GM12865 (cell line): Measurements from ENCODE around the gene RFFL.
"Not testable (repeated sequence)": the region's sequence is repeated elsewhere in the genome, so short reads cannot be mapped to it uniquely, and the experiment has no call there.

Experiments used
- DNase-seq: peaks from one replicate; pipeline ENCODE4 v3.0.0; 2010; ENCODE audit warnings: low read depth
- H3K4me3 ChIP-seq: 2 replicates; pipeline ENCODE4 v1.5.1; 2011; ENCODE audit warnings: mild to moderate bottlenecking, low read depth, low read length, control low read depth
- TF ChIP-seq, protein P1 (sequence below): IDR thresholded peaks from 2 replicates; pipeline ENCODE4 v1.5.1; 2011; ENCODE audit warnings: low read length, control low read depth, low read depth, inconsistent platforms; ENCODE audit not compliant: insufficient read depth; ENCODE audit errors: missing control alignments

The RFFL gene, protein sequence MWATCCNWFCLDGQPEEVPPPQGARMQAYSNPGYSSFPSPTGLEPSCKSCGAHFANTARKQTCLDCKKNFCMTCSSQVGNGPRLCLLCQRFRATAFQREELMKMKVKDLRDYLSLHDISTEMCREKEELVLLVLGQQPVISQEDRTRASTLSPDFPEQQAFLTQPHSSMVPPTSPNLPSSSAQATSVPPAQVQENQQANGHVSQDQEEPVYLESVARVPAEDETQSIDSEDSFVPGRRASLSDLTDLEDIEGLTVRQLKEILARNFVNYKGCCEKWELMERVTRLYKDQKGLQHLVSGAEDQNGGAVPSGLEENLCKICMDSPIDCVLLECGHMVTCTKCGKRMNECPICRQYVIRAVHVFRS

DNA sequence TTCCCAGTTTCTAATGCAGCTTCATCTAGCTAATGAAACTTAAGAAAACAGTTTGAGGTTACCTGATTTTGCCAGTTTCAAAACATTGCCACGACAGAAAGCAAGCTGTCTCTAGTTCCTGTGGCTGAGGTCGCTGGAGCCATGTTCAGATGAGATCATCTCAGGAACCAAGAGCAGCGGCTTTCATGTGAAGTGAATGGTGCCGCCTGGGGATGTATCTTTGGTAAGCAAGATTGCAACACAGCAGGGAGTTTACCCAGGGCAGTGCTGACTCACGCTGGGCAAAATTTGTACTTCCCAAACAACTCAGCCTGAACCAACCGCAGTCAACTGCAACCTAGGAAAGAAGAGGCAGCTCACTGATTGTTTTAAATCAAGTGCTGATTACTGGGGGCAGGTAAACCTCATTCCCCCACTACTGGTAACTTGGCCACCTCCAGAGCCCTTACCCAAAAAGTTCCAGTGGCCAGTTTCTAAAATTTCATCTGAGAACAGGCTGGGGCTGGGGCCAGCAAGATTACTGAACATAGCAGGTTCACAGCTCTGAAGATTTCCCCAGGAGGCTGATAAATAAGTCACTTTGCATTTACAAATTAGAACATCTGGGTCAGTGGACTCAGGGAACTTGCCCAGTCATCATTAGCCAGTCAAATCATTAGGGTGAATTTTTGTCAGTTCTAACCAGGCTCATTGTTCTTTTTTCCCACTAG is at the start of gene RFFL:
TSS of gene RFFL (minus strand) at position 194 of the 710 bp plus-strand sequence. CDS start 37,154 bp downstream, outside the sequence.
- TF ChIP-seq, protein P1, sequence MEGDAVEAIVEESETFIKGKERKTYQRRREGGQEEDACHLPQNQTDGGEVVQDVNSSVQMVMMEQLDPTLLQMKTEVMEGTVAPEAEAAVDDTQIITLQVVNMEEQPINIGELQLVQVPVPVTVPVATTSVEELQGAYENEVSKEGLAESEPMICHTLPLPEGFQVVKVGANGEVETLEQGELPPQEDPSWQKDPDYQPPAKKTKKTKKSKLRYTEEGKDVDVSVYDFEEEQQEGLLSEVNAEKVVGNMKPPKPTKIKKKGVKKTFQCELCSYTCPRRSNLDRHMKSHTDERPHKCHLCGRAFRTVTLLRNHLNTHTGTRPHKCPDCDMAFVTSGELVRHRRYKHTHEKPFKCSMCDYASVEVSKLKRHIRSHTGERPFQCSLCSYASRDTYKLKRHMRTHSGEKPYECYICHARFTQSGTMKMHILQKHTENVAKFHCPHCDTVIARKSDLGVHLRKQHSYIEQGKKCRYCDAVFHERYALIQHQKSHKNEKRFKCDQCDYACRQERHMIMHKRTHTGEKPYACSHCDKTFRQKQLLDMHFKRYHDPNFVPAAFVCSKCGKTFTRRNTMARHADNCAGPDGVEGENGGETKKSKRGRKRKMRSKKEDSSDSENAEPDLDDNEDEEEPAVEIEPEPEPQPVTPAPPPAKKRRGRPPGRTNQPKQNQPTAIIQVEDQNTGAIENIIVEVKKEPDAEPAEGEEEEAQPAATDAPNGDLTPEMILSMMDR: no peak
- DNase-seq: peak; percentile 99
- peak within 1 kb of the TSS; percentile 56 for H3K4me3 ChIP-seq

DNA sequence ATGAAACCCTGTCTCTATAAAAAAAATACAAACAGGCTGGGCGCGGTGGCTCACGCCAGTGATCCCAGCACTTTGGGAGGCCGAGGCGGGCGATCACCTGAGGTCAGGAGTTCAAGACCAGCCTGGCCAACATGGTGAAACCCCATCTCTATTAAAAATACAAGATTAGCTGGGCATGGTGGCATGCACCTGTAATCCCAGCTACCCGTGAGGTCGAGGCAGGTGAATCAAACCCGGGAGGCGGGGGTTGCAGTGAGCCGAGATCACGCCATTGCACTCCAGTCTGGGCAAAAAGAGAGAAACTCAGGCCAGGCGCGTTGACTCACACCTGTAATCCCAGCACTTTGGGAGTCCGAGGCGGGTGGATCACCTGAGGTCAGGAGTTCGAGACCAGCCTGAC is 47.3 kb upstream of the RFFL start:
- DNase-seq, H3K4me3 ChIP-seq: not testable (repeated sequence)

DNA sequence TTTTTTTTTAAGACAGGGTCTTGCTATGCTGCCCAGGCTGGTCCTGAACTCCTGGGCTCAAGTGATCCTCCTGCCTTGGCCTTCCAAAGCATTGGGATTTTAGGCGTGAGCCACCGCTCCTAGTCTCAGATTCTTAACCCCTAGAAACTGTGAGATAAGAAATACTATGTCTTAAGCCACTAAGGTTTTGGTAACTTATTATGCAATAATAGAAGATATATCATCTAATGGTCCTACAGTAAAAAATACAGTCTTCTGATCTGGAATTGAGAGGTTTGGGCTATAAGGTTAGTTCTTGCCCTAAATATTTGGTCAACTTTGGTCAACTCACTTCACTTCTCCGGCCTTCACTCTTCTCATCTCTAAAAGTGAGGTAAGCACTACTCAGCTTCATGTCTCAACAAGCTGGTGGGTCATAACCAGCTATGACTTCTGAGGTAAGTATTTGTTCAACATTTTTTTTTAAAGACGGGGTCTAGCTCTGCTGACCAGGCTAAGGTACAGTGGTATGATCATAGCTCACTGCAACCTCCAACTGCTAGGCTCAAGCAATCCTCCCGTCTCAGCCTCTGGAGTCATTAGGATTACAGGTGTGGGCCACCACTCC is 41.4 kb upstream of the RFFL start:
- H3K4me3 ChIP-seq: no peak overlapping the region
- TF ChIP-seq, protein P1: no peak
- no peak for DNase-seq

DNA sequence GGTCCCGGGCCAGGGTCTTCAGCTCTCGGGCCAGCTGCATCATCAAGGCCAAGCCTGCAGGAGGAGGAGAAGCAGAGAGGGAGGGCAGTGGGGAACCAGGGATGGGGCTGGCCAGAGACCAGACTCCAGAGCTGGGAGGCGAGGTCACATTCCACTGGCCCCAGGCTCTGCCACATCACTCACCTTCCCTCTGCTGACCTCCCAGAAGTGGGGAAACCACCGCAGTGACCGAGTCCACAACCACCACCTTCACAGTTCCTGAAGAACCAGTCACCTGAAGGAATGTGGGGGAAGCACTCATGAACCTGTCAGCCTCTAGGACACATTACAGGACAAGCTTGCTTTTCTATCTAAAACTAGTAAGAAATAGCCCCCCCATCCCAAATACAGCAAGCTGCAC is 39.8 kb upstream of the RFFL start:
- TF ChIP-seq, protein P1: no peak
- H3K4me3 ChIP-seq: no peak overlapping the region
- DNase-seq: no peak

DNA sequence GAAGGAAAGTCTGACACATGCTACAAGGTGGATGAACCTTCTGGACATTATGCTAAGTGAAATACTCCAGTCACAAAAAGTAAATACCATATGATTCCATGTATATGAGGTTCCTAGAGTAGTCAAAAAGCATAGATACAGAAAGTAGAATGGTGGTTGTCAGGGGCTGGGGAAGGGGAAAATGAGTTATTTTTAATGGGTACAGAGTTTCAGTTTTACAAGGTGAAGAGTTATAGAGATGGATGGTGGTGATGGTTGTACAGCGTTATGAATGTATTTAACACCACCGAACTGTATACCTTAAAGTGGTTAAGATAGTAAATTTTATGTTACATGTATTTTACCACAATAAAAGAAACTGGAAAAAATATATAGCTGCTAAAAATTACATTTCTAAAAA is 38.2 kb upstream of the RFFL start:
- H3K4me3 ChIP-seq: no peak overlapping the region
- TF ChIP-seq, protein P1: no peak
- DNase-seq: no peak

DNA sequence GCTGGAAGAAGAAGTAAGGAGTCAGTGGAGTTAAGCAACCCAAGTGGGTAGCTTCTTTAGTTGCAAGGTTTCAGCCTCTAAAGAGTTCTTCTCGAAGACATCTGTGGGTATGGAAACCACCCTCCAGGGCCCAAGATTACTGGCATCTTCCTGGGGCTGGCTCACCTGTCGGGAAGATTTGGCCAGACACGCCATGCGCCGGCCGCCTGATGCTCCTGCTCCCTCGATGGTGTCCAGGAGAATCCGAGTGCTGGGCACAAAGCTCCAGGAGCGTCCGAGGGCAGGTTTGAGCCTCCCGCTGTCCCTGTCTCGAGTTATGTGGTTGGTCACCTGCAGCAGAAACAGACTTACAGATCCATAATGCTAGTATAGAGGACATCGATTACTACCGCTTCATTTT is 37.5 kb upstream of the RFFL start:
- TF ChIP-seq, protein P1: no peak
- no peak for DNase-seq
- H3K4me3 ChIP-seq: no peak overlapping the region

DNA sequence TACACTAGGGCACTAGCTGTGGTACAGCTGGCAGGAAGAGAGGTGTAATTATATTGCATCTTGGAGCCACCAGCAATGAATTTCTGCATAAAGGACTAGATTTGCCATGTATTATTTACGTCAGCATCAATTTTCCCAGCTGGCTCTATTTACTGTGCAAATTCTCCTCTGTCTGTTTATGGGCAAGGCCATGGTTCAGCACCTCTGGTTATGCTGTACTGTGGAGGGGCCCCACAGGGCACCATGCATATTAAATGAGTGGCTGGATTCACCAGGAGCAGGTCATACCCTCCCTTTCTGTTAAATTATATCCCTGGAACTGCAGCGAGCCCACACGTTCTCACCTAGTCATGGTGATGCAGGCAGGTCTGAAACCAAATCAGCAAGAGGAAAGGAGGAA is 36.4 kb upstream of the RFFL start:
- DNase-seq: no peak
- TF ChIP-seq, protein P1: no peak

More for the DNA sequence above, 36.4 kb upstream of the RFFL start:
- H3K4me3 ChIP-seq: no peak overlapping the region
